Activated T-cell treated with anti-CD3 and anti-CD28 coated beads for 48 hours (primary cell): ENCODE measurements around the gene C6orf141.

Source experiments
- DNase-seq: peaks from one replicate; pipeline ENCODE4 v3.0.0-alpha.2; 2020; ENCODE audit warnings: low read depth

Gene C6orf141

DNA sequence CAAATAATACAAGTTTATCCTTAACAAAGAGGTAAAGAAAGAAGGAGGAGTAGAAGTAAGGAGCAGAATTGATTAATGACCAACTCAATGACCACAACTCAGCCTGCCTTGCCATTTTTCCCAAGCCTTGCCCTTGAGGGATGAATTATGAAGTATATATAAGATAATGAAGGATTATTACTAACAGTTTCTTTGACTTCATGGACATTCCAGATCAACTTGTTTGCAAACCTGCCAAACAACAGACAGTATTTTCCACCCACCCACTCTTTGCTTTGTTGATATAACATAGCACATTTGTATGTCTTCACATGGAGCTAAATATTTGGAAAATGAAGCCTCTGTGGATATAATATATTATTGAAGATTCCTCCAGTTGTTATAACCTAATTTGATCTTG is 9.9 kb upstream of the C6orf141 start:
- no peak for DNase-seq

DNA sequence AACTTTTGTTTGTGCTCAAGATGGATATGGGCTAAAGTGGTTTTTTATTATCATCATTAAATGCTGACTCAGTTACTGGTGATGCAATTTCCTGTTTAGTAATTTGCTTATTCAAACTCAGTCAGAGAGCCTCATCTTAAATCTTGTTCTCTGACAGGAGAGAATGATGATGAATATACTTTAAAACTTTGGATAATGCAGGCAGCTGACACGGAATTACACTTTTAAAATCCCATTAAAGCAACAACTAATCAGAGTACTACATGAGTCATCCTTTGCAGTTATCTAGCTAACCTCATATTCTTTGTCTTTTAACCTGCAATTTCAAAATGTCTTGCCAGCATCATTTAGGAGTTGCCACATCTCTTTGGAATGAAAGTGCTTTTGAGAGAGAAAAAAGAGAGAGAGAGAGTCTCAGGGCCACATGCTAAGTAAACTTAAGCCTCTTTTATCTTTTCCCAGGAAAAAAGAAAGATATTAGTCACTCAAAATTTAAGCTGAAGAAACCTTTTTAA is 9.2 kb upstream of the C6orf141 start:
- DNase-seq, result no peak

DNA sequence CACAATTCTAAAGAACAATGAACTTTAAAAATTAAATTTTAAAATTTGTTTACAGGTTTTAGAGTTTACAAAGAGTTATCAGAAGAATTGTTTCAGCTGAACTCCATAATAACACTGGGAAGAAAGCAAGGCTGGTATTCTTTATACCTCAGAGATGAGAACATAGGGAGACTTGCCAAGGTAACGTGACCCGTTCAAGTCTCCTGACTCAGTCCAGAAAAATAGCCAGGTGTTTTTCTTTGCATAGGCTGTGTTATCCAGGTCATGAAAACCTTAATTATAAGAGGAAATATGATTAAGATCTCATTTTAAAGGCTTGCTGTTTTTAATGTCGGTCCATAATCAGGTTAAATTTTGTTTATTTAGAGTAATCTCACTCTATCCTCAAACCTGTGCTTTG is 8.5 kb upstream of the C6orf141 start:
- DNase-seq, result no peak

DNA sequence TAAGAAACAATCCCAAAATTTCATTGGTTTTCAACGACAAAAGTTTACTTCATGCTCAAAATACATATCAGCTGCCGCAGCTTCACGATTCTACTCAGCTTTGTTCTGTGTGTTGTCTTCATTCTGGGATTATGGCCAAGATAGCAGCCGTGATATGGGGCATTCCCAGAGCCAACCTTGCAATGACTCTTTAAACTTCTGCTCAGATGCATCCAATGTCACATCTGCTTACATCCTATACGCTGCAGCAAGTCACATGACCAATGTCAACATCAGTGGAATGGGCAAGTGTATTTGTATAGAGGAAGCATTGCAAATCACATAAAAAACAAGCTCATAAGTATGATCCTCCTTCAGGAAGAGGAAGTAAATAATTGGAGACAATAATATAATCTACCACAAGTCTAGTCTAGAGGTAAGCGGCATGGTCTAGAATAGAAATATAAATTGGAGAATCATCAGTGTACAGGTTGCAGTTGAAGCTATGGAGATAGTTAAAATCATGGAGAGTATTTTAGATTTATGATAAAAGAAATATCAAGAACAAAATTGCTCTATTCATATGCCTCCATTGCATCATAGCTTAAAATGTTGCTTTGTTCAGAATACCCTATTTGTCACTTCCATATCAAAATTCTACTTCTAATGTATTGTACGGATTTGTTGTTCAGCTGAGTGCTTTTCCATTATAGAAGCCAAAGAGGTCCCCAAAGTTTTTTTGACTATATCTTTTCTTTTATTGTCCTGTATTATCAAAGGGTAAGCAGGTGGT is 7.2 kb upstream of the C6orf141 start:
- no peak for DNase-seq

DNA sequence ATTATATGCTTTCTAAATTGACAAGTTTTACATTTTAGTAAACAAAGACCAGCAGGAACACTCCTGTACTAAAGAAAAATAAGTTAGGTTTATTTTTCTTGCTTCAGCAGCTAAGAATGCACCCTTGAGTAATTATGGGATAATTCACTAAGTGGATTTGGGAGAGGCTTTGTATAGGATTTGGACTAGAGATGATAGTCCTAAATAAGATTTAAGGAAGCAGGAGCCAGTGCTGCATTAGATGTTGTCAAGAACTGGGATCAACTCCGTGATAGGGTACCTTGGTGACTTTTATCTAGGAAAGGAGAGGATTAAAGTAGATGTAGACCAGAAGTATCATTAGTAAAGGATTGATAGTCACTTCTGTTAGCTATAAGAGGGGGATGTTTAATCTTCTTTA is 4.1 kb upstream of the C6orf141 start:
- no peak for DNase-seq

DNA sequence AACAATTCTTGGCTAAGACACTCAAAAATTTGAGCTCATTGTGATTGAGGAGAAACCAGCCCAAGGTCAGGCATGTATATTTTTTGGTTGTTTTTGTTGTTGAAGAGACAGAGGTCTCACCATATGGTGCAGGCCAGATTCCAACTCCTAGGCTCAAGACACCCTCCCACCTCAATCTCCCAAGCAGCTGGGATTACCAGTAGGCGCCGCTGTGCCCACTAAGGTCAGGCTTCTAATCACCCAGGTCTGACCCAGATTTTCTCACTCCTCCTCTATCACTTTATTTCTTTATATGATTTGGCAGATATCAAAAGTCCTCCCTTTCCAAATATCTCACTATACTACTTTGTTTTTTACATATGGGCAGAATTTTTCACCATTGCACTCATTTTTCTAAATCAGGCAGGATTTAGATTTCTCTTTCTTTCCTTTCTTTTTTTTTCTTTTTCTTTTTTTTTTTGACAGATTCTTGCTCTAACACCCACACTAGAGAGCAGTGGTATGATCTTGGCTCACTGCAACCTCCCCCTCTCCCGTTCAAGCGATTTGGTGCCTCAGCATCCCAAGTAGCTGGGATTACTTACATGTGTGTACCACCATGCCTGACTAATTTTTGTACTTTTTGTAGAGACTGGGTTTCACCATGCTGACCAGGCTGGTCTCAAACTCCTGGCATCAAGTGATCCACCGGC is 1.7 kb upstream of the C6orf141 start:
- DNase-seq, result no peak

DNA sequence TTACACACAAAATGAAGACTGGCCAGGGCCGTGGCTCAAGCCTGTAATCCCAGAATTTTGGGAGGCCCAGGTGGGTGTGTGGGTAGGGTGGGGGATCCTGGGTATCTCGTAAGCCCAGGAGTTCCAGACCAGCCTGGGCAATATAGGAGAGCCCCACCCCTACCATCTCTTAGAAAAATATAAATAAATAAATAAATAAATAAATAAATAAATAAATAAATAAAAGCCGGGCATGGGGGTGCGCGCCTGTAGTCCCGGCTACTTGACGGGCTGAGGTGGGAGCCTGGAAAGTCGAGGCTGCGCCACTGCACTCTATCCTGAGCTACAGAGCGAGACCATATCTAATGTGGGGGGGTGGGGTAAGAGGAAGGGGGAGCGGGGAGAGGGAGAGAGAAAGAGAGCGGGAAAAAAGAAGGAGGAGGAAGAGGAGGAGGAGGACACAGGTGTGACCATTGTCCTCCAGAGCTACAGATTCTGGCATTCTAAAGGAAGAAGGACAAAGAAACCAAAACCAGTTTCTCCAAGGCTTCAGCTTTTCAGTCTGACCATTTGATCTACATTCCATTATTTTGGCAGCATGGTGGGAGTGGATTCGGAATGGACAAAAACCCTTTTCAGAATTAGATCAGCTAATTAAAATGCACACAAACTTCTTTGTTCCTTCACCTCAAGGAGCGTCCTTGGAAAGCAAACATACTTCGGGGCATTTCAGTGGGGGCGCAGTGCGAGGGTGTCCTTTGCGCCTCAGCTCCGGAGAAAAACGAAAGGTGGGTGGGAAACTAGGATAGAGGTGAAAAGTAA is 577 bp upstream of the C6orf141 start:
- DNase-seq, result no peak

DNA sequence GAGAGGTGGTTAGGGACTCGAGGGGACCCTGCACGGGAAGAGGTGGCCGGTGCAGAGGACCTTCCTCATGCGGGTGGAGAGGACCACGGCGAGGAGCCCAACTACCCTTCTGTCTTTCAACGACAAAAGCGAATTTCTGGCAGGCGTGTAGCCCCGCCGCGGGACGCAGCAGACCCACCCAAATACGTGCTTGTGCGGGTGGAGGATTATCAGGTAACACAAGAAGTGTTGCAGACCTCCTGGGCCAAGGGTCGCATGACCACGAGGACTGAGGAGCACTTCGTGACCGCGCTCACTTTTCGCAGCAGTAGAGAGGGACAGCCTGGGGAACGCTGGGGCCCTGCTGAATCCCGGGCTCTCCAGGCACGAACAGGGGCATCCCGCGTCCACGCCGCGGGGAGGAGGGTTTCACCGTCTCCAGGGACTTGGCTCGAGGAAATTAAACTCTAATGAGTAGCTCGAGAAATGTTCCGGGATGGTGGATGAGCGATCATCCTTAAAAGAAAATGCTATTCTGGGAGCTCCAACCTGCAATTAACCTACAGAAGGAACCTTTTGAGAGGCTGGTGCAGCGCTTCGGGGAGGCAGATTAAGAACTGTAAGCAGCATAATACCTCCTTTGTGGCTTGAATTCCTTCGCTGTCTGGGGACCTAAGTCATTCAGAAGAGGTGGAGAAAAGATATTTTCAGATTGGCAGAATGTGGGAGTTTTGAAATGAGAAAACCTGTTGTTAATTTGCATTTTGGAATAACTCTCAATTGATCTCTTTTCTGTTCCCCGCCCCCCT is 804 bp downstream of the C6orf141 start:
- DNase-seq, result no peak

DNA sequence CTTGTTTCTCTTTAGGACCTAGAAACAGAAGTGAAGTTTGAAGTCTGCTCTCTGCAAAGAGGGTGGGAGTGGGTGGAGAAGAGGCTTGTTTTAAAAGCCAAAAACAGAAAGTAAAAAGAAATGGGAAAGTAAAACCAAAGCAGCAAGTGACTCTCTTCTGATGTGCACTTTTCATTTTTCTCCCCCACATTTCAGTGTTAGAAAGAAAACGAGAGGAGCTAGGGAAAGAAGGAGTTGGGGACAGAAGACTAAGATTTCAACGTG is 1.3 kb downstream of the C6orf141 start:
- DNase-seq, result no peak

DNA sequence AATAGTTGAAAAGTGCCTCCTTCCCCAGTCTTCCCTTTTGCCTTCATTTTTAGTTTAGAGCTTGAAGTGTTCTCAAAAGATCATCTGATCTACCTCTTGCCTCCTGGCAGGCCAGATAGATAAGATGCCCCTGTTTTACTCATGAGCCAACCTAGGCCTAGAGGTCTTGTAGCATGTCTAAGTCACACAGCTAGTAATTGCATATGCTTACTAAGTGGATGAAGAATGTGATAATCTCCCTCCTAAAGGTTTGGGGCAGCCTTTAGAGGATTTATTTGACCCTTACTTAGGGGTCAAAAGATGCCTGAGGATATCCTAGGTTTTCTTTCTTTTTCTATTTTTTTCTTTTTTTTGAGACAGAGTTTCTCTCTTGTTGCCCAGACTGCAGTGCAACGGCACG is 2.1 kb downstream of the C6orf141 start:
- DNase-seq, result no peak

DNA sequence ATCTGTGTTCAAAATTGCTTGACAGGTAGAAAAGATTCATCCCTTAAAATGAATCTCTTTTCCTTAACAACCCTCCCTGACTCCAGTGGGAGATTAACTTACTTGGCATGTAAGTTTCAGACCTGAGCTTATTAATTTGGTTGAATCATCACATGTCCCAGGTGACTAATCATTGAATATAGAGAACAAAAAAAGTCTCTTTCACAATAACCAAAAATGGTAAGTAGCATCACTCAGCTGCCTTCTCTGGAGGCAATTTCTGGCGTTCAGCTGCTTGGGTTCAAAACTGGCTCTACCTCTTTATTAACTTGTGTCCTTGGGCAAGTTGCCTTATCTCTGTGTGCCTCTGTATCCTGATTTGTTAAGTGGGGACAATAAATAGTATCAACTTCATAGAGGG is 2.9 kb downstream of the C6orf141 start:
- no peak for DNase-seq

DNA sequence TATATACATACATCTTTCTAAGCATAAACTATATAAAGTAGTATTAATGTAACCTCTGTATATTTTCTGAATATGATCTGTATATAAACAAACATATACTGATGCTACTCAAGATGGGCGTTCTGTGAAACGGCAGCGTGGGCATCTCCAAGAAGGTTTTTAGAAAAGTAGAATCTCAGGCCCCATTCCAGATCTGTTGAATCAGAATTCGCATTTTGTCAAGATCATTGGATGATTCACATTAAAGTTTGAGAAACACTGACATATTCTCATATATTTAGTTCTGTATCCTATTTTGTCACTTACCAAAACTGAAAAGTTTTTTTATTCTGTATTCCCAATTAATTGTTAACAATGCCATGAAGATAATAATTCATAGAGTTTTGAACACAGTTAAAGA is 5.5 kb downstream of the C6orf141 start:
- DNase-seq, result no peak

DNA sequence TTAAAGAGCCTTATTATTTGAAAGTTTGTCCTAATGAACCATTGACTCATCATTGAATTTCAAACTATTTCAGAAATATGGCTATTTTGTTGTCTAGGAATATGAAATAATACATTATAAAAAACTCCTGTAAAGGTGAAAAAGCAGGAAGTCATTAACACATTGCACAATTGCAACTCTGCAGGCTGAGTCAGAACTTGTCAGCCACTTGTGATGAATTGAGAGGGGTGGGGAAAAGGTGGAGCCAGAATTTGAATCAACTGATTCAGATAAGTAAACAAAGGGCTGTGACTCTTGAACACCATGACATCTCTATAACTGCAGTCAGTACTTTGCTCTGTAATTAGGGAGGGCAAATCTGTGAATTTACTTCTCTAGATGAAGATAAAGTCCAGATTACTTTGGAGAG is 6.0 kb downstream of the C6orf141 start:
- DNase-seq, result no peak

DNA sequence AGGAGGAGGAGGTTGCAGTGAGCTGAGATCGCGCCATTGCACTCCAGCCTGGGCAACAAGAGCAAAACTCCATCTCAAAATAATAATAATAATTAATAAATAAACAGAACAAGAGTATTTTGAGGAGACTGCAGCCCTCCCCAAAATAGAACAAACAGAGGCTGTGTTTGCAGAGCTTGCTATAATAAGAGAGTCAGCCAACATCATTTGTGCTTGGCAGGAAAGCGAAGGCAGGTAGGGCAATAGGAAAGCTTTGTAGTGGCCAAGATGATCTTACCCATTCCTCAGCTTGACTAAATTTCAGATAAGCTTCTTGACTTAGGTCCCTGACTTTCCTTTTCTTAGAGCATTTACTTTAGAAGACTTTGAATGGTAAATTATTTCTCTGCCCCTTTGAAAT is 6.7 kb downstream of the C6orf141 start:
- no peak for DNase-seq

DNA sequence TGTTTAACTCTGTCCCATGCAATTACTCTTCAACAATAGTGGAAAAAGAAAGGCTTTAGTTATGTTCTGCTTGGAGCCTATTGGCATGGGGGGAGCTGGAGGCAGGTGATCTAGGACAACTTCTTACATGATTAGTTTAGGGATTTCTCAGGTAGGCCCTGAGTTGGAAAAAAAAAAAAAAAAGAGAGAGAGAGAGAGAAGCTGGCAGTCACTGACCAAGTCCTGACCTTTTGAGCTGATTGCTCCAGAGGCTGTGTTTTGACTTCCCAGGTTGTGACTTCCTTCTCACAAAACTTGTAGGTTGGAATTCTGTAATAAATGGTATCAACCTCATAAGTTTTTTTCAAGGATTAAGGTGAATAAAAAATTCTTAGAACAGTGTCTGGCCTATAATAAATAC is 7.8 kb downstream of the C6orf141 start:
- DNase-seq, result no peak

DNA sequence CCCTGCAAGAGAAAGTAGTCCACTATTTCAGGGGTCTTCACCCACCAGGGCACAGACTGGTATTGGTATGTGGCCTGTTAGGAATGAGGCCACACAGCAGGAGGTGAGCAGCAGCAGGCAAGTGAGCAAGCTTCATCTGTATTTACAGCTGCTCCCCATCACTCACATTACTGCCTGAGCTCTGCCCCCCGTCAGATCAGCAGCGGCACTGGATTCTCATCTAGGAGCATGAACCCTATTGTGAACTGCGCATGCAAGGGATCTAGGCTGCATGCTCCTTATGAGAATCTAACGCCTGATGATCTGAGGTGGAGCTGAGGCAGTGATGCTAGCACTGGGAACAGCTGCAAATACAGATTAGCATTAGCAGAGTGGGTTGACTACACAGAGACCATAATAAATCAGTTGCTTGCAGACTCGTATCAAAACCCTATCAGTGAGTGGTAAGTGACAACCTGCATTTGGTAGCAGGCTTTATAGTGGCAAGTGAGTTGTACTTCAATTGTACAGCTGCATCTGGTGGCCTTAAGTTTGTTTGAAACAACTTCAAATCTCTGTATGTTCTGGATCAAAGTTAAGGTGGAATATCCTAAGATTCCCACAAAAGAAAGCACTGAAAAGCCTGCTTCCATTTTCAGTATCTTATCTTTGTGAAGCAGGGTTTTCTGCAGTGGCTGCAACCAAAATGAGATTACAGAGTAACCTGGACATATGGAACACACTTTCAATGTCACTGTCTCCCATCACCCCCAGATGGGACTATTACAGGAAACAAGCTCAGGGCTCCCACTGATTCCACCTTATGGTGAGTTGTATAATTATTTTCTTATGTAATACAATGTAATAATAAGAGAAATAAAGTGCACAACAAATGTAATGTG is 12.8 kb downstream of the C6orf141 start:
- no peak for DNase-seq

DNA sequence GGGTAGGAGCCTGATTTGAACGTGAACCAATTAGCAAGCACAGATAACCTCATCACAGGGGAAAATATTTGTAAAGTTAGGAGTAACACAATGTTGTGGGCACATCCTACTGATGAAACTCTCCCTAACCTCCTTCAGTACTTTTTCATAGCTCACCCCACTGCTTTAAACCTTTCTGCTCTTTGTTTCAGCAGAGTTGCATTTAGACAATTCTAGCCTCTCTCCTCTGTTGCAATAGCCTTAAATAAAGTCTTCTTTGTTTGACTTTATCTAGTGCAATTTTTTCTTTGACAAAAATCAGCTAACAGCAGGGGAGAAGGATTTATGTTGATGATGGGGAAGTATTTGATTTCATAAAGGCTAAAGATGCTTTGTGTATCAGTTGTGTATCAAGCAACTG is 14.1 kb downstream of the C6orf141 start:
- DNase-seq, result no peak

DNA sequence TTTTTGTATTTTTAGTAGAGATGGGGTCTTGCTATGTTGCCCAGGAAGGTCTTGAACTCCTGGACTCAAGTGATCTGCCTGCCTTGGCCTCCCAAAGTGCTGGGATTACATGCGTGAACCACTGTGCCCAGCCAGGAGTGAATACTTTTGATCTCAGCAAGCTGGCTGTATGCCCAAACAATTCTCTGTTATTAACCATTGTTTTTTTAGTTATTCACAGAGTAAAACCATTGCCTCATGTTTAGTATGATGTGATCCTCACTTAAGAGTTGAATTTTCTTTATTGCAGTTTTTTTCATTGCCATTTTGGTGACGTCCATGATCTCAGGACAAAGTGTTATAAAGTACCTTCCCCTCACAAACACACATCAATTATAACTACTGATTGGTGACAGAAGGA is 14.8 kb downstream of the C6orf141 start:
- DNase-seq, result no peak

DNA sequence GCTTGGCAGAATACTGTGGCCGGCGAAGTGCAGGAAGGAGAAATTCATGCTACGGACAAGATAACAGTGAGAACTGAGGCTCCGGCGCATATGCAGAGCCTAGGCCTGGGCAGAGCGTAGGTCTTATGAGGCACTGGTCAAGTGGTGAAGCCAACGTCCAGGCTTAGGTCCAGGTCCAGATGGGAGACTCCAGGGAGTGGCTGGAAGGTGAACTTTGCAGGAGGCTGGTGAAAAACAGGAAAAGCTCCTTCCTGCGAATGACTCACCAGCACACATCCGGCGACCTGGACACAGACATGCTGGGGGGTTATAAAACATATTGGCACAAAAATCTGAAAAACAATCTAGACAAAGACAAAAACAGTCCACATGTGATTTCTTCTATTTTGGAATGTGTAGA is 15.4 kb downstream of the C6orf141 start:
- DNase-seq, result no peak

DNA sequence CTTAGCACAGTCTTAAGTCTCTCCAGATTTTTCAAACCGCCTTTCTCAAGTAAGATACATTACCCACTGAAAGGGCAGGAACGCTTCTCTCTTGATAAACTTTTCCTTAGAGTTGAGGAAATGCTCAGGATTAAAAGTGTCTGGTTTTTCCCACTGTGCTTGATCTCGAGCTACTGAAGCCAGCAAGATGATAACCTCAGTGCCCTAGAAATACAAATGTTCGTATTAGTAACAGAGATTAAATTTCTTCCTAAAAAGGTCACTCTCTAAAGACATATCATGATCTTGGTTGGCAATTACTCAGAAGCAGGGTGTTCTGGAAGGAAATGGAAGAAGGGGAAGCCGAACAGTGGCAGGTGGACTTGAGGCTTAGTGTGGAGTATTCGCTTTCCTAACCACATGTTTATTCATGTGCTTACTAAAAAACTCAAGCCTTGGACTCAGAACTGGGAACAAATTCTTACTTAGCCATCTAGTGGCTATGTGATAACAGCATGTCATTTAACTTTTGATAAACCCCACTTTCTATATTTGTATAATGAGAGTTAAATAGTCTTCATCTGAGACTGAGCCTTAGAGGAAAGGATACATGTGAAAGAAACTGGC is 20.1 kb downstream of the C6orf141 start:
- DNase-seq, result no peak

DNA sequence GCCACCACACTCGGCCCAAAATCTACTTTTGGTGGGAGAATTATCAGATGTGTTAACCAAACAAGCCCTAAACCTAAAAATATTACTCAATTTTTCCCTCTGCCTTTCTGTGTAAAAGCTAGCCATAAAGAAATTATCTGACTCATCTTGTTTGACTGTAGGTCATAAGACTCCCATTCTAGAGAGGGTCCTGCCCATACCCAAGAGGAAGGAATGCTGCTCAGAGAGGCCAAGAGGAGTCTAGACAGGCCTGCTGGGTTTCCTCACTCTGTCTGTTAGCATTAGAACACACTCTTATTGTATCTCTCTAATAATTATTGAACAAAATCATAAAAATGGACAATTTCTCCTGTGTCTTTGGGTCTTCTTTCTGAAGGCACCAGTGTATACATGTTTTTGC is 26.1 kb downstream of the C6orf141 start:
- DNase-seq, result no peak
